Neuron (in vitro differentiated cells): ENCODE measurements around the gene SLC22A2.

ENCODE experiments used
- H2AFZ ChIP-seq: one replicate; pipeline ENCODE4 v1.6.1; 2013; ENCODE audit warnings: low read depth, mild to moderate bottlenecking, inconsistent platforms, low read length, moderate library complexity
- H3K27me3 ChIP-seq: one replicate; pipeline ENCODE4 v1.6.1; 2013; ENCODE audit warnings: low read length; ENCODE audit not compliant: insufficient read depth
- H3K36me3 ChIP-seq: one replicate; pipeline ENCODE4 v1.6.1; 2013; ENCODE audit warnings: low read length; ENCODE audit not compliant: insufficient read depth
- H3K4me1 ChIP-seq: one replicate; pipeline ENCODE4 v1.6.1; 2013; ENCODE audit warnings: low read length; ENCODE audit not compliant: insufficient read depth
- H3K4me3 ChIP-seq: 2 replicates; pipeline ENCODE4 v1.5.1; 2013; ENCODE audit warnings: mild to moderate bottlenecking, low read length, moderate library complexity
- H3K9me3 ChIP-seq: one replicate; pipeline ENCODE4 v1.6.1; 2013; ENCODE audit warnings: low read length

The SLC22A2 gene

GRCh38 chr6:160178271-160178670, 80.3 kb downstream of the SLC22A2 start:
- H3K4me1 ChIP-seq = peaks cover 4% of the 10 kb centered on the region
- no peak overlapping the region for H3K4me3 ChIP-seq
- no peaks in the 10 kb centered on the region for H3K9me3 ChIP-seq
- no peaks in the 10 kb centered on the region for H3K27me3 ChIP-seq
- no peaks in the 10 kb centered on the region for H3K36me3 ChIP-seq
- H2AFZ ChIP-seq = no peak overlapping the region

GRCh38 chr6:160177220-160177619, 81.4 kb downstream of the SLC22A2 start:
- no peak overlapping the region for H3K4me3 ChIP-seq
- H3K4me1 ChIP-seq = peaks cover 4% of the 10 kb centered on the region
- H3K36me3 ChIP-seq = no peaks in the 10 kb centered on the region
- no peaks in the 10 kb centered on the region for H3K27me3 ChIP-seq
- H3K9me3 ChIP-seq = no peaks in the 10 kb centered on the region
- H2AFZ ChIP-seq = no peak overlapping the region

GRCh38 chr6:160174681-160175080, 83.9 kb downstream of the SLC22A2 start:
- H3K4me1 ChIP-seq = peaks cover 4% of the 10 kb centered on the region
- H3K27me3 ChIP-seq = no peaks in the 10 kb centered on the region
- H2AFZ ChIP-seq = no peak overlapping the region
- no peaks in the 10 kb centered on the region for H3K36me3 ChIP-seq
- H3K9me3 ChIP-seq = no peaks in the 10 kb centered on the region
- no peak overlapping the region for H3K4me3 ChIP-seq

- H3K4me3 ChIP-seq = no peak overlapping the region
- peaks cover 4% of the 10 kb centered on the region for H3K4me1 ChIP-seq
- H3K9me3 ChIP-seq = no peaks in the 10 kb centered on the region
- H3K27me3 ChIP-seq = no peaks in the 10 kb centered on the region
- H3K36me3 ChIP-seq = no peaks in the 10 kb centered on the region
- H2AFZ ChIP-seq = no peak overlapping the region
Observed at GRCh38 chr6:160173806-160174527, 84.7 kb downstream of the SLC22A2 start.

- Histone ChIP-seq H3K27me3 (no peaks in the 10 kb centered on the region), H3K4me3 (no peak overlapping the region), H3K36me3 (no peaks in the 10 kb centered on the region), H3K4me1 (peaks cover 4% of the 10 kb centered on the region), H2AFZ (no peak overlapping the region), H3K9me3 (no peaks in the 10 kb centered on the region)
Observed at GRCh38 chr6:160172704-160173103, 85.9 kb downstream of the SLC22A2 start.

GRCh38 chr6:160170018-160170680, 88.5 kb downstream of the SLC22A2 start:
- no peaks in the 10 kb centered on the region for H3K36me3 ChIP-seq
- no peaks in the 10 kb centered on the region for H3K27me3 ChIP-seq
- H3K9me3 ChIP-seq = no peaks in the 10 kb centered on the region
- no peak overlapping the region for H2AFZ ChIP-seq
- H3K4me1 ChIP-seq = peaks cover 4% of the 10 kb centered on the region
- H3K4me3 ChIP-seq = no peak overlapping the region

GRCh38 chr6:160167604-160168399, 90.8 kb downstream of the SLC22A2 start:
- no peaks in the 10 kb centered on the region for H3K36me3 ChIP-seq
- H3K4me1 ChIP-seq = no peaks in the 10 kb centered on the region
- no peaks in the 10 kb centered on the region for H3K27me3 ChIP-seq
- H2AFZ ChIP-seq = no peak overlapping the region
- H3K4me3 ChIP-seq = no peak overlapping the region
- H3K9me3 ChIP-seq = no peaks in the 10 kb centered on the region
